ENCODE results near the gene IL1F10.

Gene IL1F10, protein sequence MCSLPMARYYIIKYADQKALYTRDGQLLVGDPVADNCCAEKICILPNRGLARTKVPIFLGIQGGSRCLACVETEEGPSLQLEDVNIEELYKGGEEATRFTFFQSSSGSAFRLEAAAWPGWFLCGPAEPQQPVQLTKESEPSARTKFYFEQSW

DNA sequence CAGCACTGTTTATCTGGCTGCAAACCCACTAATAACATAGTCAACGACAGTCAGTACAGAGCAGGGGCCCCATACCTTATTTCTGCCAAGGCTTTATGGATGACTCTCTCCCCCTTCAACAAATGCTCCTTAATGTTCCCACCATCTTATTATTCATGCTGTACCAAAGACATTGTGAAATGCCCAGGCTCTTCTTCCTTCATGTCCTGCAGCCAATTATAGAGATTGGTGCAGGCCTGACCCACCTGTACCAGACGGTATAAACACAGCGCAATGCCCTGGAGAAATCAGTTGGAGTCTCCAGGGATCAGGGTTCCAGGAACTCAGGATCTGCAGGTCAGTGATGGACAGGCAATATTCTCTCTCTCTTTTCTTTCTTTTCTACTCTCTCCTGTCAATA, at the start of gene IL1F10:
Gene IL1F10 (plus strand): TSS at position 290 of the 400 bp plus-strand sequence. CDS start 4,769 bp downstream, outside the sequence.
- TF ChIP-seq POLR2A (IDR thresholded peaks at IDR 0.05; ENCODE audit: low read depth, low read length), result no peak
- FAIRE-seq, result no peak
- DNase-seq (ENCODE audit: insufficient read length, low spot score), result no peak

DNA sequence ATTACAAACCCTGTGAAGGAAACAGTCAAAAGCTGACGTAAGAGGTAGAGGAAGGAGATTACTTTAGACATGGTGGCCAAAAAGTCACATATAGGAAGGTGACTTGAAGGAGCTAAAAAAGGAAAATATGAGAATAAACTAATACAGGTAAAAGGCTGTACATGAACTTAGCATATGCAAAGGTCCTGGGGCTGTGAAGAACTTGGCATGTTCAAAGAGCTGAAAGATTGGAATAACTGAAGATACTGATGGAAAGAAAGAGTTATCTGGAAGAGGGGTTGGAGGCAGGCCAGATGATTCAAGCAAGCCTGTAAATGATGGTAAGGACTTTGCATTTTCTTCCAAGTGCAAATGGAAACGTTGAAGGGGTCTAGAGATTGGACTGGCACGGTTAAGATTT, 49.3 kb upstream of the IL1F10 start:
- DNase-seq (ENCODE audit: insufficient read length, low spot score) (no peak), FAIRE-seq (no peak)
- TF ChIP-seq POLR2A (IDR thresholded peaks at IDR 0.05; ENCODE audit: low read depth, low read length), result no peak

DNA sequence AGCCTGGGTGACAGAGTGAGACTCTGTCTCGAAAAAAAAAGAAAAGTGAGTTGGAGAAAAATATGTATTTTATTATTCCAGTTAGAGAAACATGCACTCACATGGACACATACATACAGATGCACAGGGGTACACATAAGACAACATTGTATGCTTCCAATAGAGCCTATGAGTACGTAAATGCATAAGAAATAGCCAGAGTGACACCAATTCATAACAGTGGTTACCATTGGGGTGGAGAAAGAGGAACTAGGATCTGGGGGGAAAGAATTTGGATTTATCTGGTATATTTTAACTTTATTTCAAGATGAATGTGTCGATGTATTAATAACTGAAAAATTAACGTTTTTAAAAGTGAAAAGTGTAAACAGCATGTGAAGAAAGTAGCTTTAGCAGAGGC, 46.5 kb upstream of the IL1F10 start:
- DNase-seq (ENCODE audit: insufficient read length, low spot score), result no peak
- no peak for FAIRE-seq
- no peak for TF ChIP-seq POLR2A (IDR thresholded peaks at IDR 0.05; ENCODE audit: low read depth, low read length)

DNA sequence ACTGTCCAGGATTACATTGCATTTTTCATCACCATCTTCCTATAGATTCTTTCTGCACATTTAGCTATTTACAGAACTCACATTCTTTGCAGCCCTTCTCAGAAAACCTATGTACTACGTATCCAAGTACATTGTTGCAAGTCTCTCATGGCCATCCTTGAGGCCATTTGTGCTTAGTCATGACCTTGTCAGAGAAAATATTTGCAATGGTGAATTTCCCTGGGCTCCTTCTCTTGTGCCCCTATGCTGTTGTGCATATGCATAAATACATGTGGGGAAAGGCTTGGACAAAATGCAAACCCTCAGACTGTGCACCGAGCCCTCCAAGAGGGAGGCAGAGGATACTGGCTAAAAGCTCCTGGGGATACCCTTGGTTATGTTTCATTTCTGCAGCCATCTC, 43.0 kb upstream of the IL1F10 start:
- no peak for TF ChIP-seq POLR2A (IDR thresholded peaks at IDR 0.05; ENCODE audit: low read depth, low read length)
- FAIRE-seq, result no peak
- DNase-seq (ENCODE audit: insufficient read length, low spot score), result no peak

DNA sequence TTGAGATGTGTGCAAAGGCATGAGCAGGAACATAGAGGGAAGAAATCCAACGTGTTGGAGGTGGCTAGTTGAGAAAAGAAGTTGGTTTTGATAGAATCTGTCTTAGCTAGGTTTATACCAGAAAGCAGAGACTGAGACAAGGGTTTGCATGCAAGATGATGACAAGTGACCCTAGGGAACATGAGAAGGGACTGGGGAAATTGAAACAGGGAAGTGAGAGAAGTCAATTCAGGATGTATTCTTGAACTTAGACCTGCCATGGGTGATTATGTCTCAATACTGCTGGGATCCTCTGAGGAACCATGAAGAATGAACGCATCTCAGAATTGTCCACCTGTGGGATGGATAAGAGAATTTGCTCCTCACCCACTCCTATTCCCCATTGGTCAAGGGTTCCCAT, 42.0 kb upstream of the IL1F10 start:
- FAIRE-seq (no peak), DNase-seq (ENCODE audit: insufficient read length, low spot score) (no peak)
- TF ChIP-seq POLR2A (IDR thresholded peaks at IDR 0.05; ENCODE audit: low read depth, low read length), result no peak

DNA sequence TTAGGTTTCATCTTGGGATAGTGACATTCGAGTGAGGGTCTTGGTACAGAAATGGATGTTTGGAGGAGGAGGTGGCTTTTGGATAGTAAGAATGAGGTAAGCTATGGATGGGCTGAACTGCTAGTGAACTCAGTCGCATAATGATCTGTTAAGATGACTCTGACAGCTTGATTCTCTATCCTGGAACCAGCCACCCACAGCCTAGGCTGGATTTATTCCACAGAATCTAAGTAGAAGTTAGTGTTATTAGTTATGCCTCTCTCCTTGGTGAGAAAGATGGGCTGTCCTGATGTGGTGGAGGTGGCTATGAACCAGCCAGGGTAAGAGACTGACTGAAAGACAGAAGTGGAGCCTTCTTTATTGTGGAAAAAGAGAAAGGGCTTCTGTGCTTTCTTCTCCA, 40.1 kb upstream of the IL1F10 start:
- no peak for TF ChIP-seq POLR2A (IDR thresholded peaks at IDR 0.05; ENCODE audit: low read depth, low read length)
- FAIRE-seq (no peak), DNase-seq (ENCODE audit: insufficient read length, low spot score) (no peak)

DNA sequence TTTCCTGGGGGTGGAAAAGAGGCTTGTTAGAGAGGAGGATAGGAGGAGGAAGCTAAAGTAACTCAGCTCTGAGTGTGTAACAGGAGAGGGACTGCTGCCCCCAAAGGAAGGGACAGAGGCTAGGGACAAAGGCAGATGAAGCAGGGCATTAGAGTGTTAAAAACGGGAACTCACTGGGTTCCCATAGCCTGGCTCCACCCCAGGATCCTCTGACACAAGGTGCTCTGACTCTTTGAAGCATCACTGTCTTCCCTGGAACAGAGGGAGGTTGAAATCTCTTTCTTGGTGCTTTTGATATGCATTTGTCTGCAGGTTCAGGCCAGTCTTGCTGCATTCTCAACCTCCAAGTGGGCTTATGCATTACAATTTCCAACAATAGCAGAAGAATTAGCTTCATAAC, 39.7 kb upstream of the IL1F10 start:
- TF ChIP-seq POLR2A (IDR thresholded peaks at IDR 0.05; ENCODE audit: low read depth, low read length), result no peak
- DNase-seq (ENCODE audit: insufficient read length, low spot score) (no peak), FAIRE-seq (no peak)

DNA sequence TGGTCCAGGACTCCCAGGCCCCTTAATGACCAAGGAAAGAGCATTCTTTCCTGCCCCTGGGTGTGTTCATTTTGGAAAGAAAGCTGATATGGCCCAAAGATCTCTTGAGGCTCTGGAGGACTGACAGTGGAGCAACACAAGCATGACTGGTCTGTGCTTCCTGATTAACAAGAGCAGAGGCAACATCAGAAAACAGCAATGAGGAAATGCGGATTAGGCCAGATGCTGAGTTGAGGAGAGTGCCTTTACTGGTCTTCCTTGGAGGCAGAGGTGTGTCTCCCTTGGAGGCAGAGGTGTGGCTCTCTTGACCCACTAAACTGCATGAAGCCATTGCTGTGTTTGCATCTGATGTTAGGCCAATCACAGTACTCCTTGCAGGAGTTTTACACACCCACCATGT, 35.0 kb upstream of the IL1F10 start:
- TF ChIP-seq POLR2A (IDR thresholded peaks at IDR 0.05; ENCODE audit: low read depth, low read length), result no peak
- no peak for DNase-seq (ENCODE audit: insufficient read length, low spot score)
- FAIRE-seq, result no peak

DNA sequence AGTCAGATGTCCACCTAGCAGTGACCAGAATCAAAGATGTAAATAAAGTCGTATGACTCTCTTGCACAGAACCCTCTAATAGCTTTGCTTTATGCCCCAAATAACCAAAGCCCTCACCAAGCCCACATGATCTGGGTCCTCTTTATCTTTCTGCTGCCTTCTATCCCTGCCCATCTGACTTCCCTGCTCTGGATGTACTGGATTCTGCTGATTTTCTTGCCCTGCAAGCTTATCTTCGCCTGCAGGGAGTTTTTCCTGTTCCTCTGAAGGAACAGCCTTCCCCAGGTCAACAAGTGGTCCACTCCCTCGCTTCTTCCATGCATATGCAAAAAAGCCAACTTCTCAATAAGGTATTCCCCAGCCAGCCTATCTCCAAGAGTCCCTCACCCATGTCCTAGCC, 33.8 kb upstream of the IL1F10 start:
- no peak for DNase-seq (ENCODE audit: insufficient read length, low spot score)
- no peak for TF ChIP-seq POLR2A (IDR thresholded peaks at IDR 0.05; ENCODE audit: low read depth, low read length)
- no peak for FAIRE-seq

DNA sequence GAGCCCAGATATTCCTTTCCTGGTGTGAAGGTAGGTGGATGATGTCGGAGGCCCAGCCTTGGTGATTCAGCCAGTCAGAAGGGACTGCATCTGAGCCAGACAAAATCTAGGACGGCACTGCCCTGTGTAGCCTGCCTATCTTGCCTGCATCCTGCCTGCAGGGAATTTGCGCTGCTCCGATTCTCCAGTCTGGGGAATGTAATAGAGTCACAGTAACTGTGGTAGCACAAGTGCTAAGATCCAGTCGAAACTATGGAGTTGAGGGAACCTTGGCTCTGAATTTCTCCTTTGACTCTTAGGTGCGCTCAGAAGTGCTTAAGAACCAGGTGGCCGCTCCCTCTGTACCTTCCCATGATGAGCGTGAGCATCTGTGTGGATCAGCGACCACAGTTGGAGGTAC, 31.0 kb upstream of the IL1F10 start:
- TF ChIP-seq POLR2A (IDR thresholded peaks at IDR 0.05; ENCODE audit: low read depth, low read length), result no peak
- DNase-seq (ENCODE audit: insufficient read length, low spot score) (no peak), FAIRE-seq (no peak)

DNA sequence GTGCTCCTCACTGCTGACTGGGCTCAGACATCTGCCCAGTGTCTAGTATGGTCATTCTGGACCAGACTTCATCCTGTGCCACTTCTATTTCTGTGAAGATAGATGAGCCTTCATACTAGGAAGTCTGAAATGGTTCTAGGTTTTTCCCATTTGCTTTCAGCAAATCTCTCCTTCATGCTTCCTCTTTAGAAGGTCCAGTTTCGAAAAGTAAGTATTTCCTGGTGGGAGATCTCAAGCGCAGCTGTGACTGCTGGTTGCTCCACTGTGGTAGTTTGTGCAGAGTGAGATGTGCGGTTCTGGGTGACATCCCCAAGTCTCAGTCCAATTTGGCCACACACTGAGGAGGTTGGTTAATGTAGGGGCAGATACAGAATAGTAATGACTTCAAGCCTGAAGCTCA, 29.5 kb upstream of the IL1F10 start:
- DNase-seq (ENCODE audit: insufficient read length, low spot score) (no peak), FAIRE-seq (no peak)
- no peak for TF ChIP-seq POLR2A (IDR thresholded peaks at IDR 0.05; ENCODE audit: low read depth, low read length)

DNA sequence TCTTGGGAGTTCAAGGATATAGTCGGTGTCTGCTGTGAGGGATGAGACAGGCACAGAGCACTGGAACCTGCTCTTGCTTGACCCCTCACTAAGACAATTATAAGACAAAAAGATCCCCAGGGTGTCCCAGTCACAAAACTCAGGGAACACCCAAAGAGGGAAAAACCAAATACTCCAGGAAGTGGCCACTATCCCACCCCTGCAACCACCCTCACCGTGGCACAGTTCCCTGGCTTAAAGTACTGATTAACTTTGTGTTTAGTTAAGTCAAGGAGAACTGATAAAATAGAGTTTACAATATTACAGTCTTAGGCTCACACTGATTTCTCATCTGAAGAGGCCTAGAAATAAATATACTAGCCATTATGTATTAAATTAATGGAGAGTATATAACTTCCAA, 28.6 kb upstream of the IL1F10 start:
- DNase-seq (ENCODE audit: insufficient read length, low spot score) (no peak), FAIRE-seq (no peak)
- TF ChIP-seq POLR2A (IDR thresholded peaks at IDR 0.05; ENCODE audit: low read depth, low read length), result no peak

DNA sequence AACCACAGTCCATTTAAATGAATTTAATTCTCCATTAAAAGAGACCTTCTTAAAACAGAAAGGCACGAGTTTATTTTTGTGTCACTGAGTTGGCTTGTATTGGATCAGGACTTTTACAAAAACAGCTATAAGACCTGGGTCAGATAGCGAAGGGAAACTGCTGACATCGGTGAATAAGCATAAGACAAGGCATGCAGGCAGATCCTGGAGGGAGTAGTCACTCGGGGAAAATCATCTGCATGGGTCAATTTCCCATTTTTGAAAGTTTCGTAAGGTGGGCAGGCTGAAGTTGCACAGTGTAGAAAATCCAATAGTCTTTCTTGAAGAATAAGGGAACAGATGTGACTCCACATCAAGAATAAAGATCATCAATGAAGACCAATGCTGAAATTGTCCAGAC, 28.1 kb upstream of the IL1F10 start:
- no peak for DNase-seq (ENCODE audit: insufficient read length, low spot score)
- no peak for FAIRE-seq
- TF ChIP-seq POLR2A (IDR thresholded peaks at IDR 0.05; ENCODE audit: low read depth, low read length), result no peak

DNA sequence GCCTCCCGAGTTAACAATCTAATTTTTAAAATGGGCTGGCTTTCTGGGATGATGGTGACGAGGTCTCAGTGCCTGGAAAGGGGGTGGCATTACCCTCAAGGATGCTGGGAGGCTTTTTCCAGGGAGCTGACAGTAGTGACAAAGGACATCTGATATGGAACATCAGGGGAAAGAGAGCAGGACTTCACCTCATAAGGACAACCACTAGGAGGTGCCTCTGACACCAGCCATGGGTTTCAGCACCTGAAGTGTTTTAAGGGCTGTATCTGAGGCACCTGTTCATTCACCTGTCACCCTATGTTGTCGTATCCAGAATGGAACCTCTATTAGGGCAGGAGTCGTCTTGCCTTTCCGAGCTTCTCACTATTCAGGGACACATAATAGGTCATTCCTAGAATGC, 25.9 kb upstream of the IL1F10 start:
- no peak for TF ChIP-seq POLR2A (IDR thresholded peaks at IDR 0.05; ENCODE audit: low read depth, low read length)
- FAIRE-seq, result no peak

DNA sequence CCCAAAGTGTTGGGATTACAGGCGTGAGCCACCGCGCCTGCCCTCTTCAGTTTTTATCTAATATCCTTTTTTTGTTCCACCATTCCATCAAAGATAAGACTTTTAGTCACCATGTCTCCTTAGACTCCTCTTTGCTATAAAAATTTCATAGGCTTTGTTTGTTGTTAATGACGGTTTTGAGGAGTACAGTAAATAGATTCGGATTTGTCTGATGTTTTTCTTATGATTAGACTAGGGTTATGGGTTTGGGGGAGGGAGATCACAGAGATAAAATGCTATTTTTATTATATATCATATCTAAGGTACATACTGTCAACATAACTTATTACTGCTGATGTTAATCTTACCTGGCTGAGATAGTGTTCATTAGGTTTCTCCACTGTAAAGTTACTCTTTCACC, 21.3 kb upstream of the IL1F10 start:
- FAIRE-seq (no peak), DNase-seq (ENCODE audit: insufficient read length, low spot score) (no peak)
- TF ChIP-seq POLR2A (IDR thresholded peaks at IDR 0.05; ENCODE audit: low read depth, low read length), result no peak

More for the DNA sequence above, 25.9 kb upstream of the IL1F10 start:
- no peak for DNase-seq (ENCODE audit: insufficient read length, low spot score)
